Right renal cortex interstitium (tissue), 3 donors: ENCODE measurements around the gene ARID4A. TPM values are rescaled to one million over a fixed set of nuclear protein-coding genes. Genes with fewer than 3 reads are reported as not detected.
"Not testable (repeated sequence)": the region's sequence is repeated elsewhere in the genome, so short reads cannot be mapped to it uniquely, and the experiment has no call there.

Experiments used
- DNase-seq, 3 donors: peaks; one replicate each; pipeline ENCODE4 v3.0.0-alpha.2; 2013; ENCODE audit warnings: low read depth in 3 of 3, low spot score in 2 of 3
- polyA plus RNA-seq, 3 donors: library from polyadenylated mRNA; unstranded; fragments of 120-200 nt; gene quantifications; one replicate each; pipeline ENCODE4 v1.2.1, GENCODE V29; 2013; ENCODE audit not compliant: insufficient read length in 3 of 3

ARID4A gene
- polyA plus RNA-seq, 3 donors: 30.6 to 36.2 (median 33.9) TPM

GRCh38 chr14:58292187-58292586, 6.2 kb upstream of the ARID4A start:
- no peak for DNase-seq

GRCh38 chr14:58294201-58294600, 4.2 kb upstream of the ARID4A start:
- DNase-seq: no peak

- DNase-seq: no peak
Observed at GRCh38 chr14:58296726-58297125, 1.6 kb upstream of the ARID4A start.

- DNase-seq: no peak
Observed at GRCh38 chr14:58297412-58297761, 968 bp upstream of the ARID4A start.

GRCh38 chr14:58297762-58298476, 436 bp upstream of the ARID4A start:
- DNase-seq: peak; percentile 99 to 100 (median 99)

- DNase-seq: no peak
Observed at GRCh38 chr14:58299401-58300330, 1.3 kb downstream of the ARID4A start.

GRCh38 chr14:58301416-58301815, 3.1 kb downstream of the ARID4A start:
- DNase-seq: no peak

- DNase-seq: no peak
Observed at GRCh38 chr14:58305730-58306129, 7.4 kb downstream of the ARID4A start.

- no peak for DNase-seq
Observed at GRCh38 chr14:58307597-58308316, 9.4 kb downstream of the ARID4A start.

GRCh38 chr14:58309086-58309485, 10.7 kb downstream of the ARID4A start:
- no peak for DNase-seq

- no peak for DNase-seq
Observed at GRCh38 chr14:58313699-58314098, 15.3 kb downstream of the ARID4A start.

- DNase-seq: no peak
Observed at GRCh38 chr14:58315606-58316005, 17.3 kb downstream of the ARID4A start.

GRCh38 chr14:58327019-58327418, 28.7 kb downstream of the ARID4A start:
- no peak for DNase-seq

GRCh38 chr14:58331111-58331510, 32.8 kb downstream of the ARID4A start:
- DNase-seq: peak; percentile 87 to 94 (median 92)

GRCh38 chr14:58332561-58332960, 34.2 kb downstream of the ARID4A start:
- DNase-seq: no peak

- DNase-seq: not testable (repeated sequence)
Observed at GRCh38 chr14:58339666-58340065, 41.3 kb downstream of the ARID4A start.

- no peak for DNase-seq
Observed at GRCh38 chr14:58341152-58341748, 42.9 kb downstream of the ARID4A start.

GRCh38 chr14:58343535-58343934, 45.2 kb downstream of the ARID4A start:
- DNase-seq: not testable (repeated sequence)

- DNase-seq: no peak
Observed at GRCh38 chr14:58353516-58354299, 55.4 kb downstream of the ARID4A start.

- no peak for DNase-seq
Observed at GRCh38 chr14:58354808-58355207, 56.5 kb downstream of the ARID4A start.
